ENCODE measurements around the gene ANGPTL2. TPM values are rescaled to one million over a fixed set of nuclear protein-coding genes. Genes with fewer than 3 reads are reported as not detected.

ANGPTL2 gene
- total RNA-seq, 5 donors from 2014 or later (not counting 1 experiment from before 2014, with no cell fraction given) = 0.10 to 0.82 (median 0.13) TPM; not detected in 2

DNA sequence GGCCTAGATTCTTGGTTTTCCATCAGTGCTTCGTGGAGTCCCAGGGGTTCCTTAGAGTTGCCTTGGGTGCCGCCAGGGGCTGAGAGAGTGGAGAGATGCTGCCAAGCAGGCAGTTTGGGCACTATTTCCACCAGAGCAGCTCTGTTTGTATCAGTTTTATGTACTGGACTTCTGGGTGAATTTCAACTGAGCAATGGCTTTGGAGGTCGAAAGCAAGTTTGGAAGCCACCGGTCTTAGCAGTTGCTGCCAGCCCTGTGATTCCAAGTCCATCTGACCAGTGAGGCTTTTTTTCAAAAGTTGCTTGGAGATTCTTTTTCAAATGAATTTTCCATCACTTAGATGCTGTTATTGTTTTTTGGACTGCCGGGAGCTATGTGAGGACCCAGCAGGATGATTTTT lies 68.5 kb downstream of the ANGPTL2 start:
- Mint-ChIP-seq H3K4me1 (peaks cover 8 to 24% (median 18%) of the 10 kb centered on the region in 3 donors), H3K9me3 (no peaks in the 10 kb centered on the region), H3K27ac (no peak overlapping the region), H3K4me3 (no peak overlapping the region), H3K36me3 (peaks cover 18% of the 10 kb centered on the region), H3K27me3 (no peaks in the 10 kb centered on the region)
- H3K9me3 ChIP-seq = no peaks in the 10 kb centered on the region
- ATAC-seq (replicated peaks in 1 of 4) (no peak), DNase-seq (no peak)
- H3K4me1 ChIP-seq (ENCODE audit: control insufficient read depth in 1 of 2, extremely low read depth in 1 of 2, insufficient read depth in 2 of 2, low read length in 2 of 2) = peaks cover 3 to 8% of the 10 kb centered on the region in 2 experiments
- H3K36me3 ChIP-seq (ENCODE audit: control insufficient read depth in 2 of 2, extremely low read depth in 1 of 2, insufficient read depth in 1 of 2, low read length in 1 of 2) = no peaks in the 10 kb centered on the region
- WGBS (ENCODE audit: insufficient coverage) = 97% methylated on average over 3 of the region's 5 CpGs
- H3K27me3 ChIP-seq (replicated peaks in 1 of 2; ENCODE audit: control insufficient read depth in 2 of 2, extremely low read depth in 1 of 2, insufficient read depth in 2 of 2, low read length in 1 of 2) = no peaks in the 10 kb centered on the region
- H3K27ac ChIP-seq (ENCODE audit: low read length) = no peak overlapping the region
- H3K4me3 ChIP-seq (ENCODE audit: control insufficient read depth in 1 of 2, extremely low read depth in 1 of 2, low read length in 1 of 2) = no peak overlapping the region
- ChIA-PET POLR2A (no interaction called here), CTCF (no interaction called here)

DNA sequence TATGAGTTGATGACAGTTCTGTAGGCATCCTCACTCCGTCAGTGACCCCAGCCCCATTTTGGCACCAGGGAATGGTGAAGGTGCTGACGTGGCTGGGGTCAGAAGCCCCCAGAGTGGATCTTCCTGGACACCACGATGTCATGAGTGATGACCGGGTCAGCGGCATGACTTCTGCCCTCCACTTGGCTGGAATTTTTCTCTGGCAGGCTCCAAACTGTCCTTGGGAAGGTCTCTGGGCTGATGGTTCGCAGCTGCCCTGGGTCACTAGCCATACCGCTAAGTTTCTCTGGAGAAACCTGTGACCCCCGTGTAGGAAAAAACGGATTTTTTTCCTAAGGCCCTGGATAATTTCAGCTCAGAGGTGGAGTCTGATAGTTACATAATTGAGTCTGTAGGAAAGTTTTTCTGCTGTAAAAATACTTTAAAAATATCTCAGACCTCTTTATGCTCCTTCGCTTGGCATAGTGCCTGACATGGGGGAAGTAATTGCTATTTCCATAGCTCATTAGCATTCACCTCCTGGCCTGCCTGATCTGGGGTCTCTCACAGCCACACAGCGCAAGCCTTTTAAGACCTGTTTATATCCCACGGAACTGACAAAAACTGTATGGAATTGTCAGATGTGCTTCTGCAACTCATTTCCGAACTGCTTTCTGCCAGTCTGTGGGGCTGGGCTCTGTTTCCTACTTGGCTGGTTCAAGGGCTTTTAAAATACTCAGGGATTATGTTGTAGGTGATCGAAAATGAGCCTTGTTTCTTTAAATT lies 69.2 kb downstream of the ANGPTL2 start:
- no peaks in the 10 kb centered on the region for H3K36me3 ChIP-seq (ENCODE audit: control insufficient read depth in 2 of 2, extremely low read depth in 1 of 2, insufficient read depth in 1 of 2, low read length in 1 of 2)
- DNase-seq = no peak
- H3K4me1 ChIP-seq (ENCODE audit: control insufficient read depth in 1 of 2, extremely low read depth in 1 of 2, insufficient read depth in 2 of 2, low read length in 2 of 2) = peaks cover 4 to 15% of the 10 kb centered on the region in 2 experiments
- H3K4me3 ChIP-seq (ENCODE audit: control insufficient read depth in 1 of 2, extremely low read depth in 1 of 2, low read length in 1 of 2) = no peak overlapping the region
- Mint-ChIP-seq H3K36me3 (peaks cover 18% of the 10 kb centered on the region), H3K4me1 (peaks cover 15 to 27% (median 22%) of the 10 kb centered on the region in 3 donors), H3K9me3 (no peaks in the 10 kb centered on the region), H3K4me3 (no peak overlapping the region), H3K27me3 (no peaks in the 10 kb centered on the region), H3K27ac (no peak overlapping the region)
- CTCF ChIA-PET = no interaction called here
- no peaks in the 10 kb centered on the region for H3K27me3 ChIP-seq (replicated peaks in 1 of 2; ENCODE audit: control insufficient read depth in 2 of 2, extremely low read depth in 1 of 2, insufficient read depth in 2 of 2, low read length in 1 of 2)
- H3K27ac ChIP-seq (ENCODE audit: low read length) = no peak overlapping the region
- POLR2A ChIA-PET = no interaction called here
- H3K9me3 ChIP-seq = no peaks in the 10 kb centered on the region
- no peak for ATAC-seq (replicated peaks in 1 of 4)
- WGBS (ENCODE audit: insufficient coverage) = 92% methylated on average over 9 of the region's 14 CpGs

DNA sequence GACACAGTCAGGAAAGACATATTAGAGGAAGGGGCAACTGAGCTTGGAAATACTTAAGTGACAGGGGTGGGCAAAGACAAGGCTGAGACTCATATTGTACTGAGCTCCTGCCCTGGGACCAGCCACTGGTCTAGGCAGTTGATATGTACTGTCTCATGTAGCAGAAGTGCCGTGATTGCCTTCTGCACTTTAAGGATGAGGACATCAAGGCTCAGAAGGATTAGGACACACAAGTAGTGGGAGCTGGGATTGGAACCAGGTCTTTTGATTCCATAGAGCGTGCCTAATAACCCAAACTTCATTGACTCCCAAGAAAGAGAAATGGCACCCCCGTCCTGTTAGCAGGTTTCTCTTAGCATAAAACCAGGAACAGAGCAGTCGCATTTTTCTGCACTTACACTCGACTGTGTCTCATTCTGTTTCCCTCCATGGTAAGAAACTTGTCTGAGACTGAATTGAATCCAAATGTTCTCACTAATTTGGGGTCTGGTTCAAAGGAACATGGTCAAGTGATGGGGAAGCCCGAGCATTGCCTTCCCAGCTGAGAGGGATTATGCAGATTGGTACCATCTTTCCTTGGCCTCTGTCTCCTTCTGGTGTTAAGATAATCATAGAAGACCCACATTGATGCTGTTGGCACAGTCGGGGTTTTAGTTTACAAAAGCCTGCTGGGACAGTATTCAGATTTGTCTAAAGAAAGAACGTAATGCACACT lies 70.4 kb downstream of the ANGPTL2 start:
- H3K27ac ChIP-seq (ENCODE audit: low read length) = no peak overlapping the region
- WGBS (ENCODE audit: insufficient coverage) = 100% methylated on average over 3 of the region's 8 CpGs
- ChIA-PET CTCF (no interaction called here), POLR2A (no interaction called here)
- DNase-seq = no peak
- Mint-ChIP-seq H3K4me1 (peaks cover 21 to 29% (median 27%) of the 10 kb centered on the region in 3 donors), H3K4me3 (no peak overlapping the region), H3K9me3 (no peaks in the 10 kb centered on the region), H3K27me3 (no peaks in the 10 kb centered on the region), H3K27ac (no peak overlapping the region), H3K36me3 (peaks cover 14% of the 10 kb centered on the region)
- H3K27me3 ChIP-seq (replicated peaks in 1 of 2; ENCODE audit: control insufficient read depth in 2 of 2, extremely low read depth in 1 of 2, insufficient read depth in 2 of 2, low read length in 1 of 2) = no peaks in the 10 kb centered on the region
- no peaks in the 10 kb centered on the region for H3K9me3 ChIP-seq
- no peak overlapping the region for H3K4me3 ChIP-seq (ENCODE audit: control insufficient read depth in 1 of 2, extremely low read depth in 1 of 2, low read length in 1 of 2)
- no peaks in the 10 kb centered on the region for H3K36me3 ChIP-seq (ENCODE audit: control insufficient read depth in 2 of 2, extremely low read depth in 1 of 2, insufficient read depth in 1 of 2, low read length in 1 of 2)
- H3K4me1 ChIP-seq (ENCODE audit: control insufficient read depth in 1 of 2, extremely low read depth in 1 of 2, insufficient read depth in 2 of 2, low read length in 2 of 2) = peaks cover 4 to 19% of the 10 kb centered on the region in 2 experiments
- no peak for ATAC-seq (replicated peaks in 1 of 4)

DNA sequence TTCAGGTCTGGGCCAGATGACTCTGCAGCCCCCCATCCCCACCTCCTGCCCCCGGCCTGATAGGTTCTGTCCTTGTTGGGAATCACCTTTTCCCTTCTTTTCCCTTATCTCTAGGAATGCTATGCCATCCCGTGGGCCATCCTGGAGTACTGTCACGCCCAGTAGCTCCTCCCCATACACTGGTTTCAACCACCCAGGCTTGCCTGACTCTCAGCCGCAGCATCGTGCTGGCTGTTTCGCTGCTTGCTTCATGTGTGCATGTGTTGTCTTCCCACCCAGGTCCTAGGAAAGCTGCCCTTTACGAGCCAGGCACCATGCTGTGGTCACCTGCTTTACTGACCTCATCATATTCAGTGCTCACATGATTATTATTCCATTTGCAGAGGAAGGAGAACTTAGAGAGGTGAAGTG lies 71.8 kb downstream of the ANGPTL2 start:
- no peak overlapping the region for H3K27ac ChIP-seq (ENCODE audit: low read length)
- POLR2A ChIA-PET = no interaction called here
- peaks cover 4 to 19% of the 10 kb centered on the region in 2 experiments for H3K4me1 ChIP-seq (ENCODE audit: control insufficient read depth in 1 of 2, extremely low read depth in 1 of 2, insufficient read depth in 2 of 2, low read length in 2 of 2)
- DNase-seq (no peak), ATAC-seq (replicated peaks in 1 of 4) (no peak)
- no peak overlapping the region for H3K4me3 ChIP-seq (ENCODE audit: control insufficient read depth in 1 of 2, extremely low read depth in 1 of 2, low read length in 1 of 2)
- peak overlapping the region in 1 of 2 donors; percentile 30 for H3K27ac Mint-ChIP-seq
- H3K27me3 Mint-ChIP-seq = no peaks in the 10 kb centered on the region
- H3K36me3 ChIP-seq (ENCODE audit: control insufficient read depth in 2 of 2, extremely low read depth in 1 of 2, insufficient read depth in 1 of 2, low read length in 1 of 2) = no peaks in the 10 kb centered on the region
- H3K9me3 ChIP-seq = no peaks in the 10 kb centered on the region
- WGBS (ENCODE audit: insufficient coverage) = 89% methylated on average over 7 of the region's 7 CpGs
- no peaks in the 10 kb centered on the region for H3K27me3 ChIP-seq (replicated peaks in 1 of 2; ENCODE audit: control insufficient read depth in 2 of 2, extremely low read depth in 1 of 2, insufficient read depth in 2 of 2, low read length in 1 of 2)
- no peak overlapping the region for H3K4me3 Mint-ChIP-seq
- H3K36me3 Mint-ChIP-seq = peaks cover 10% of the 10 kb centered on the region
- CTCF ChIA-PET = no interaction called here
- peaks cover 21 to 31% (median 27%) of the 10 kb centered on the region in 3 donors for H3K4me1 Mint-ChIP-seq
- no peaks in the 10 kb centered on the region for H3K9me3 Mint-ChIP-seq

DNA sequence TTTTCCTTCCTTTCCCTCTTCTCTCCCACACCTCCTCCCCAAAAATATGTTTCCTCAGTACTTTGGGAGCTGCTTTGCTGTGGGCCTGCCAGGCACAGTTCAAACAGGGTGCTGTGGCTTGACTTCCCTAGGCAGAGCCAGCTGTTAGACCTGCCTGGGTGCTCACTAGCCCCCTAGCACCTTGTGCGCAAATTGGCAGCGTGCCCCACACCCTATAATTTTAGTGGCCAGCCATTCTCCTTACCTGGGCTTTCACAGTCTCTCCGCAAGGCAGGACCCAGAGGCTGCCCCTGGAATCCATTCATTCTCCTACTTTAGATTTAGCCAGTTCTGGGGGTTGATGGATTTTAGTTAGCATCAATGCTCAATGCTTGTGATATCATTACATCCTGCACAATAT lies 72.3 kb downstream of the ANGPTL2 start:
- Histone ChIP-seq H3K9me3 (no peaks in the 10 kb centered on the region), H3K36me3 (ENCODE audit: control insufficient read depth in 2 of 2, extremely low read depth in 1 of 2, insufficient read depth in 1 of 2, low read length in 1 of 2) (no peaks in the 10 kb centered on the region), H3K4me1 (ENCODE audit: control insufficient read depth in 1 of 2, extremely low read depth in 1 of 2, insufficient read depth in 2 of 2, low read length in 2 of 2) (peaks cover 4 to 19% of the 10 kb centered on the region in 2 experiments), H3K27me3 (replicated peaks in 1 of 2; ENCODE audit: control insufficient read depth in 2 of 2, extremely low read depth in 1 of 2, insufficient read depth in 2 of 2, low read length in 1 of 2) (no peaks in the 10 kb centered on the region), H3K4me3 (ENCODE audit: control insufficient read depth in 1 of 2, extremely low read depth in 1 of 2, low read length in 1 of 2) (no peak overlapping the region), H3K27ac (ENCODE audit: low read length) (no peak overlapping the region)
- H3K36me3 Mint-ChIP-seq = peaks cover 10% of the 10 kb centered on the region
- H3K4me1 Mint-ChIP-seq = peaks cover 21 to 31% (median 27%) of the 10 kb centered on the region in 3 donors
- no peak overlapping the region for H3K4me3 Mint-ChIP-seq
- no peaks in the 10 kb centered on the region for H3K27me3 Mint-ChIP-seq
- WGBS (ENCODE audit: insufficient coverage) = 100% methylated on average over 2 of the region's 3 CpGs
- CTCF ChIA-PET = no interaction called here
- POLR2A ChIA-PET = no interaction called here
- DNase-seq (no peak), ATAC-seq (replicated peaks in 1 of 4) (no peak)
- H3K9me3 Mint-ChIP-seq = no peaks in the 10 kb centered on the region
- H3K27ac Mint-ChIP-seq = peak overlapping the region in 1 of 2 donors; percentile 49

DNA sequence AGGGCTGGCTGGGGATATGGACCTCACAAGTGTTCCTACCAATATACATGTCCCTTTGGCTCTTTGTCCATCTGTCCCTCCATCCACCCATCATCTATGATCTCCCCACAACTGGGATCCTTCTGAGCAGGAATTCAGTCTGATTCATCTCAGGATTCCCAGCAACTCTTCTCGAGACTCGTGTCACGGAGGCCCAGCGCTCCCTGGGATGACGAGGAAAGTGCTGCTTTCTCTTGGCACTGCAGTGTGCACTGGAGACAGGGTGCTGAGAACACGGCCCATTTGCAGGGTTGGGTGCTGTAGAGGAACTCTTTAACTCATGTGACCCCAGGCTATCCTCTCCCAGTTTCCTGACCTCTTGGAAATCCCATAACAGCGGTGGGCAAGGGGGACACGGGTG lies 72.9 kb downstream of the ANGPTL2 start:
- Histone ChIP-seq H3K4me1 (ENCODE audit: control insufficient read depth in 1 of 2, extremely low read depth in 1 of 2, insufficient read depth in 2 of 2, low read length in 2 of 2) (peaks cover 4 to 19% of the 10 kb centered on the region in 2 experiments), H3K27ac (ENCODE audit: low read length) (no peak overlapping the region), H3K36me3 (ENCODE audit: control insufficient read depth in 2 of 2, extremely low read depth in 1 of 2, insufficient read depth in 1 of 2, low read length in 1 of 2) (no peaks in the 10 kb centered on the region), H3K27me3 (replicated peaks in 1 of 2; ENCODE audit: control insufficient read depth in 2 of 2, extremely low read depth in 1 of 2, insufficient read depth in 2 of 2, low read length in 1 of 2) (no peaks in the 10 kb centered on the region), H3K9me3 (no peaks in the 10 kb centered on the region), H3K4me3 (ENCODE audit: control insufficient read depth in 1 of 2, extremely low read depth in 1 of 2, low read length in 1 of 2) (no peak overlapping the region)
- Mint-ChIP-seq H3K4me3 (no peak overlapping the region), H3K27ac (peak overlapping the region in 1 of 2 donors; percentile 49), H3K9me3 (no peaks in the 10 kb centered on the region), H3K27me3 (no peaks in the 10 kb centered on the region), H3K4me1 (peaks cover 21 to 31% (median 27%) of the 10 kb centered on the region in 3 donors), H3K36me3 (peaks cover 10% of the 10 kb centered on the region)
- CTCF ChIA-PET = no interaction called here
- POLR2A ChIA-PET = no interaction called here
- 95% methylated on average over 6 of the region's 8 CpGs for WGBS (ENCODE audit: insufficient coverage)
- DNase-seq (no peak), ATAC-seq (replicated peaks in 1 of 4) (no peak)

All from T-cell (primary cell).